Keratinocyte (primary cell): ENCODE data around the gene LRBA.

ENCODE experiments used
- CTCF ChIP-seq, 3 experiments: IDR thresholded peaks in 1 of 3; conservative IDR thresholded peaks in 1 of 3; optimal IDR thresholded peaks in 1 of 3; 2 replicates in 2 of 3; 3 replicates in 1 of 3; pipeline versions ENCODE3 to v1.5.1; 2011; ENCODE audit warnings: low read length in 3 of 3, mild to moderate bottlenecking in 3 of 3, moderate library complexity in 2 of 3, control low read depth in 1 of 3, inconsistent platforms in 1 of 3; ENCODE audit not compliant: insufficient read depth in 2 of 3; ENCODE audit errors: extremely low read depth in 1 of 3
- EZH2 ChIP-seq: IDR thresholded peaks from one replicate; pipeline ENCODE4 v1.6.1; 2012; ENCODE audit warnings: inconsistent platforms, mild to moderate bottlenecking, low read length, moderate library complexity

GRCh38 chr4:151013944-151014343, 1.1 kb downstream of the LRBA start:
- TF ChIP-seq CTCF (optimal IDR thresholded peaks at IDR 0.05 in 1 of 3, IDR thresholded peaks at IDR 0.05 in 1 of 3, conservative IDR thresholded peaks at IDR 0.05 in 1 of 3; ENCODE audit: extremely low read depth in 1 of 3, insufficient read depth in 2 of 3, low read length in 3 of 3): no peak
- TF ChIP-seq EZH2: no peak
